Measurements from ENCODE around the gene OR10V1.

Gene OR10V1, protein sequence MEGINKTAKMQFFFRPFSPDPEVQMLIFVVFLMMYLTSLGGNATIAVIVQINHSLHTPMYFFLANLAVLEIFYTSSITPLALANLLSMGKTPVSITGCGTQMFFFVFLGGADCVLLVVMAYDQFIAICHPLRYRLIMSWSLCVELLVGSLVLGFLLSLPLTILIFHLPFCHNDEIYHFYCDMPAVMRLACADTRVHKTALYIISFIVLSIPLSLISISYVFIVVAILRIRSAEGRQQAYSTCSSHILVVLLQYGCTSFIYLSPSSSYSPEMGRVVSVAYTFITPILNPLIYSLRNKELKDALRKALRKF

GRCh38 chr11:59713745-59714144, at the start of gene OR10V1:
OR10V1 (minus strand) TSS chr11:59713845; CDS start chr11:59713845, 0 bp downstream.
- peaks cover 21% of the 10 kb centered on the region for H3K27me3 Mint-ChIP-seq
- no peaks in the 10 kb centered on the region for H3K36me3 Mint-ChIP-seq (ENCODE audit: low read depth)
- no peak for DNase-seq
- H3K9me3 Mint-ChIP-seq: no peaks in the 10 kb centered on the region
- H3K27ac Mint-ChIP-seq: no peak within 1 kb of the TSS
- H3K4me3 Mint-ChIP-seq: no peak within 1 kb of the TSS
- H3K4me1 Mint-ChIP-seq (ENCODE audit: low read depth): no peaks in the 10 kb centered on the region

DNA sequence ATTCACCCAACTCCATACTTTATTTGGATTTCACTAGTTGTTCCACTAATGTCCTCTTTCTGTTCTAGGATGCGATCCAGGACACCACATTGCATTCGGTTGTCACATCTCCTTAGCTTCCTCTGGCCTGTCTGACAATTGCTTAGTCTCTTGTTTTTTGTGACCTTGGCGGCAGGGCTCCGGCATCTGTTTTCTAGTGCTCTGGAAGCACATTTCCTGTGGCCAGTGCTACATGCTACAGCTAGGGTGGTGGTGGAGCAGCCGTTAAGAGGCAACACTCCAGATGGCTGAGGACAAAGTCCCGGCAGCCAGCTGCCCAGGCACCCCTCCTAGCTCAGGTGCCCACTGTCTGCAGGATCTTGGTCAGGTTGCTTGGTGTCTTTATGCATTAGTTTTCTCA, 48.3 kb upstream of the OR10V1 start:
- Mint-ChIP-seq H3K27me3 (no peaks in the 10 kb centered on the region), H3K36me3 (ENCODE audit: low read depth) (no peaks in the 10 kb centered on the region), H3K4me1 (ENCODE audit: low read depth) (peaks cover 11% of the 10 kb centered on the region), H3K27ac (no peak overlapping the region), H3K4me3 (no peak overlapping the region), H3K9me3 (no peaks in the 10 kb centered on the region)
- no peak for DNase-seq

DNA sequence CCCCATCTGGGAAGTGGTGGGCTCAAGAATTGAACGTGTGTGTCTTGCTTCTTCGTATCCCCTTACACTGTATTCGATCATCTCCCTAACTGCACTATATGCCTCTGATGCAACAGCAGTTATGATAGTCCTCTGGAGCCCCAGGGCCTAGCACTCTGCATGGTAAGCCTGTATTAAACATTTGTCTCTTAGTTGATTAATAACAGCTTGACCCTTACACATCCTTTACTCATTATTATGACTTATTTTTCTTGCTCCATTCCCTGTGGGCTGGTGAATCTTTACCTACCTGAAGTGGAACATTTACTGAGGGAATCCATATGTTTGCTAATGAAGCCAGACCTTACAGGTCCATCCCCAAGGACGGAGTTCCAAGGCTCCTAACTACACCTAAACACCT, 47.1 kb upstream of the OR10V1 start:
- Mint-ChIP-seq H3K4me3 (no peak overlapping the region), H3K27me3 (no peaks in the 10 kb centered on the region), H3K27ac (no peak overlapping the region), H3K4me1 (ENCODE audit: low read depth) (peaks cover 20% of the 10 kb centered on the region), H3K9me3 (no peaks in the 10 kb centered on the region), H3K36me3 (ENCODE audit: low read depth) (no peaks in the 10 kb centered on the region)
- no peak for DNase-seq

GRCh38 chr11:59759900-59760299, 46.3 kb upstream of the OR10V1 start:
- no peaks in the 10 kb centered on the region for H3K27me3 Mint-ChIP-seq
- no peak for DNase-seq
- no peak overlapping the region for H3K4me3 Mint-ChIP-seq
- H3K9me3 Mint-ChIP-seq: no peaks in the 10 kb centered on the region
- peaks cover 17% of the 10 kb centered on the region for H3K4me1 Mint-ChIP-seq (ENCODE audit: low read depth)
- H3K27ac Mint-ChIP-seq: no peak overlapping the region
- no peaks in the 10 kb centered on the region for H3K36me3 Mint-ChIP-seq (ENCODE audit: low read depth)

DNA sequence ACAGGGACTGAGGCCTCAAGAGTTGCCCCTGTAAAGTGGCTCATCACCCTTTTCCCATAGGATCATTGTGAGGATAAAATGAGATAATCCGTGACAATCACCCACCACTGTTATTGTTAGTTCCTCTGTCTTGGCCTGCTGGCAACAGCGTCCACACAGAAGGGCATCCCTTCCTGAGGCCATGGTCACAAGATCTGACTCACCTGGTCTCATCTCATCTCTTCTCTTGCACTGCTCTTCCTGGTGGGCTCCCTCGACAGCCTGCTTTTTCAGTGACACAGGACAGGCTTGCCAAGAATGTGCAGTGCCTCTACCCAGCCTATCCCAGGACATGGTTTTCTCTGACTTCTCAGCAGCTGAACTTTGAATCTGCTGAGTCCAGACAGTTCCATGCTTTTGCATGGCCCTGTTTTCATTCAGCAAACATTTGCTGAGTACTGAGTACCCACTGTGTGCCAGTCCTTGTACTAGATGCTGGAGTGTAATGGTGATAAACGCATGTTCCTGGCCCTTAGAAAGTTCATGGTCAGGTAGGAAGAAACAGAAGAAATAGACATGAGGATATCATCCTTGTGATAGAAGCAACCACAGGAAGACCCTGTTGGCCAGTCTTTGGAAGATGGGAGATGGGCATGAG, 44.9 kb upstream of the OR10V1 start:
- Mint-ChIP-seq H3K27me3 (no peaks in the 10 kb centered on the region), H3K9me3 (no peaks in the 10 kb centered on the region), H3K27ac (no peak overlapping the region), H3K36me3 (ENCODE audit: low read depth) (peaks cover 2% of the 10 kb centered on the region), H3K4me3 (no peak overlapping the region), H3K4me1 (ENCODE audit: low read depth) (peaks cover 24% of the 10 kb centered on the region)
- no peak for DNase-seq

DNA sequence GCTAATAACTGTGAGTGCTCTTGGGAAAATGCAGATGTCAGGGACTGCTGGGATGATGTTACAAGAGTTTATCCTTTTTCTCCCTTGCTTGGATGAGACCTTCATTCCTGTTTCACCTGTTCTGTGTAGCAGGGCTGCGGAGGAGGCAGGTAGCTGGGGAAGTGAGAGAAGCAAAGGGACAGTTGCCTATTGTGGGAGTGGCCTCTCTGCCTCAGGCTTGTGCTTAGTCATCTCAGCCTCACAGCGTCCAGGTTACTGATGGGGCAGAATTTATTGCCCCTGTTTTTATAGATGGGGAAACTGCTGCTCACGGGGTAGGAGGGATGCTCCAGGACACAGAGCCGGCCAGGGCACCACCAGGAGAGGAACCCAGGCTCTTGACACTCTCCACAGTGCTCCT, 43.2 kb upstream of the OR10V1 start:
- Mint-ChIP-seq H3K27ac (no peak overlapping the region), H3K36me3 (ENCODE audit: low read depth) (peaks cover 2% of the 10 kb centered on the region), H3K4me1 (ENCODE audit: low read depth) (peaks cover 24% of the 10 kb centered on the region), H3K27me3 (no peaks in the 10 kb centered on the region), H3K9me3 (no peaks in the 10 kb centered on the region), H3K4me3 (no peak overlapping the region)
- DNase-seq: no peak

DNA sequence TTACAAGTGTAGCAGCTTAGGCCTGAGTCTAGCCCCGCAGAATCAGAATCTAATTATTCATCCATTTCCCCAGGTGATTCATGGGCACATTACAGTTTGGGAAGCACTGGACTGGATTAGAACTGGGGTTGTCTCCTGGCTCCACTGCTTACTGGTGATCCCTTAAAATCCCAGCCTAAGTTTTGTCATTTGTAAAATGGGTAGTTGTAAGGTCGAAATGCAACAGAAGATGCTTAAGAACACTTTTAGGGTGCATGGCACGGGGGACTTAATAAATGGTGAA, 42.9 kb upstream of the OR10V1 start:
- Mint-ChIP-seq H3K4me1 (ENCODE audit: low read depth) (peaks cover 24% of the 10 kb centered on the region), H3K27ac (no peak overlapping the region), H3K36me3 (ENCODE audit: low read depth) (peaks cover 2% of the 10 kb centered on the region), H3K4me3 (peak overlapping the region; percentile 11), H3K9me3 (no peaks in the 10 kb centered on the region), H3K27me3 (no peaks in the 10 kb centered on the region)
- DNase-seq: no peak

DNA sequence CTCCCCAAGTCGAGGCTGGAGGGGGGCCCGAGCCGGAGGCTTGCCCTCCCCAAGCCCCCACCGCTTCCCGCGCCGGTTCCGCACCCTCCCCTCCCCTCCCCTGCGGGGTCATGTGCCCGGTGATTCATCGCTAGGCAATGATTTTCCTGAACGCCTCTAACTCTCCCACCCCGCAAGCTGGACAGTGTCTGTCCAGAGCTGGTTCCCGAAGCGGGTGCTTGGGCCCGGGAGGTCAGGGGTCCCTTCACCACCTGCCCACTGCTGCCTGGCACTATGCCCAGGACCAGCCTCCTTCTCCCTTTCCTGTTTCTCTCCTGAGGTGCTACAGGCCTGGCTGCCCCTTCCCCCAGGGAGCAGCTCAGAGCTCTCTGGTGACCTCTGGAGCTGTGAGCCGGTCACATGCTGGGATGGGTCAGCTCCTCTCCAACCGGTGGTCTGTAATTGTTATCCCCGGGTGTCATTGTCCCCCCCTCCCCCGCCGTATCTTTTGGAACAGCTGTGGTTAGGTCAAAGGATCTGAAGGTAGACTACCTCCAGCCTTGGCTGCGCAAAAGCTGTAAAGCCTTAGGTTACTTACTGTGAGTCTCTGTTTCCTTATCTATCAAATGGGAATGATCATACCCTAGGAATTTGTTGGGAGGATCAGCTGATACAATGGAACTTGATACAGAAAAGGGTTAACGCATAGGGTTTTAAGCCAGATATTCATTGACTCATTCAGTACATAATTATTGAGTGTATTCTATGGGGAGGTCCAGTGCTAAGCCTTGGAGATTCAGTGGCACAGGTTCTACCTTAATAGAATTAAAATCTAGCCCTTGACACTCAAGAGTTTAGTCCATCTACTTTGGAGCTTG, 42.3 kb upstream of the OR10V1 start:
- H3K9me3 Mint-ChIP-seq: no peaks in the 10 kb centered on the region
- peak; percentile 56 for DNase-seq
- H3K27ac Mint-ChIP-seq: peak overlapping the region; percentile 70
- peaks cover 24% of the 10 kb centered on the region for H3K4me1 Mint-ChIP-seq (ENCODE audit: low read depth)
- H3K4me3 Mint-ChIP-seq: peak overlapping the region; percentile 79
- no peaks in the 10 kb centered on the region for H3K27me3 Mint-ChIP-seq
- H3K36me3 Mint-ChIP-seq (ENCODE audit: low read depth): peaks cover 2% of the 10 kb centered on the region

GRCh38 chr11:59754859-59755700, 41.4 kb upstream of the OR10V1 start, which contains the start of gene STX3:
STX3 (plus strand) TSS chr11:59755376; CDS start chr11:59755606, 230 bp downstream.
- H3K4me3 Mint-ChIP-seq: peak within 1 kb of the TSS; percentile 86
- peak within 1 kb of the TSS; percentile 78 for H3K27ac Mint-ChIP-seq
- H3K9me3 Mint-ChIP-seq: no peaks in the 10 kb centered on the region
- peaks cover 2% of the 10 kb centered on the region for H3K36me3 Mint-ChIP-seq (ENCODE audit: low read depth)
- peaks cover 24% of the 10 kb centered on the region for H3K4me1 Mint-ChIP-seq (ENCODE audit: low read depth)
- H3K27me3 Mint-ChIP-seq: no peaks in the 10 kb centered on the region
- DNase-seq: peak; percentile 80

GRCh38 chr11:59754494-59754858, 40.8 kb upstream of the OR10V1 start:
- peak; percentile 60 for DNase-seq

DNA sequence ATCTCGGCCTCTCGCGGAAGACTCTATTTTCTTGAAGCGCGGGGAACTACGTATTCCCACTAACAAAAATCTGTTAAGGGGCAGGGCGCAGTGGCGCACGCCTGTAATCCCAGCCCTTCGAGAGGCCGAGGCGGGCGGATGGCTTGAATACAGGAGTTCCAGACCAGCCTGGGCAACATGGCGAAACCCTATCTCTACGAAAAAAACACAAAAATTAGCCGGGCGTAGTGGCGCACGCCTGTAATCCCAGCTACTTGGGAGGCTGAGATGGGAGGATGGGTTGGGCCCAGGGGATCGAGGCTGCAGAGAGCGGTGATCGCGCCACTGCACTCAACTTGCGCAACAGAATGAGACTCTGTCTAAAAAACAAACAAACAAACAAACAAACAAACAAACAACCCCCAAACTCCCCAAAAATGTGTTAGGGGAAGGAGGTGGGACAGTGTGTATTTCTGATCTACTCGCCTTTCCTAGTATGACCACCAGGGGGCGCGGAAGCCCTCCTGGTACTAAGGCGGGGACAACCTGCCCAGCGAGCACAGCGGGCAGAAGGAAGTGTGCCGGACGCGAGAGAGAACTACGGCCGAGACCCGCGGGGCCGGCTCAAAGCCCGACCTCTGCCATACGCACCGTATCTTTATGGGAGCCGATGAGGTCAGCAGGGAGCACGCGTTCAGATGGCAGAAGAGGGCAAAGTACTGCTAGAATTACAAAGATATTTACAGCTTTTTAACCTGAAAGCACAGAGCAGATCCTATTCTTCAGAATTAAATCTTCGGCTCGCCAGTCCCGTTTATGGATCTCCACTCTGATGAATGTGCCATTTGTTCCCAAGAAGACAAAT, 40.2 kb upstream of the OR10V1 start:
- peak overlapping the region; percentile 86 for H3K4me3 Mint-ChIP-seq
- peak overlapping the region; percentile 78 for H3K27ac Mint-ChIP-seq
- H3K36me3 Mint-ChIP-seq (ENCODE audit: low read depth): peaks cover 2% of the 10 kb centered on the region
- H3K4me1 Mint-ChIP-seq (ENCODE audit: low read depth): peaks cover 24% of the 10 kb centered on the region
- no peaks in the 10 kb centered on the region for H3K9me3 Mint-ChIP-seq
- DNase-seq: peak; percentile 86
- H3K27me3 Mint-ChIP-seq: peaks cover 6% of the 10 kb centered on the region

More at GRCh38 chr11:59754494-59754858, 40.8 kb upstream of the OR10V1 start:
- Mint-ChIP-seq H3K27me3 (no peaks in the 10 kb centered on the region), H3K36me3 (ENCODE audit: low read depth) (peaks cover 2% of the 10 kb centered on the region), H3K4me1 (ENCODE audit: low read depth) (peaks cover 24% of the 10 kb centered on the region), H3K27ac (peak overlapping the region; percentile 60), H3K9me3 (no peaks in the 10 kb centered on the region), H3K4me3 (peak overlapping the region; percentile 86)

DNA sequence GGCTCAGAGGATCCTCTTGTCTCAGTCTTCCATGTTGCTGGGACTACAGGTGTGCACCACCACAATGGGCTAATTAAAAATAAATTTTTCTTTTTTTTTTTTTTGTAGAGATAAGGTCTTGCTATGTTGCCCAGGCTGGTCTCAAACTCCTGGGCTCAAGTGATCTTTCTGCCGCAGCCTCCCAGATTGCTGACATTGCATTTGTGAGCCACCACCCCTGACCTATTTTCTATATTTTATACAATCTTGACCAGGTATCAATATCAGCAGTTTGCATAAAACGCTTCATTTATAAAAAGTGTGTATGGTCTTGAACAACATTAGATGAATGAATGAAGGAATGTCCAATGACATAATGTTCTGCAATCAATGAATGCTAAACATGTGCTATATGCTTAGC, 32.5 kb upstream of the OR10V1 start:
- Mint-ChIP-seq H3K4me3 (no peak overlapping the region), H3K27ac (no peak overlapping the region), H3K4me1 (ENCODE audit: low read depth) (no peaks in the 10 kb centered on the region), H3K27me3 (peaks cover 34% of the 10 kb centered on the region), H3K9me3 (no peaks in the 10 kb centered on the region), H3K36me3 (ENCODE audit: low read depth) (no peaks in the 10 kb centered on the region)
- no peak for DNase-seq

GRCh38 chr11:59730896-59731565, 17.4 kb upstream of the OR10V1 start:
- Mint-ChIP-seq H3K27ac (no peak overlapping the region), H3K27me3 (no peaks in the 10 kb centered on the region), H3K36me3 (ENCODE audit: low read depth) (no peaks in the 10 kb centered on the region), H3K4me3 (no peak overlapping the region), H3K9me3 (no peaks in the 10 kb centered on the region), H3K4me1 (ENCODE audit: low read depth) (peaks cover 7% of the 10 kb centered on the region)
- no peak for DNase-seq

All from activated T-cell treated with anti-CD3 and anti-CD28 coated beads, Interleukin-2, amount 50 U/mL, for 24 hours (primary cell).